ENCODE data around the gene COA4.

The COA4 gene

DNA sequence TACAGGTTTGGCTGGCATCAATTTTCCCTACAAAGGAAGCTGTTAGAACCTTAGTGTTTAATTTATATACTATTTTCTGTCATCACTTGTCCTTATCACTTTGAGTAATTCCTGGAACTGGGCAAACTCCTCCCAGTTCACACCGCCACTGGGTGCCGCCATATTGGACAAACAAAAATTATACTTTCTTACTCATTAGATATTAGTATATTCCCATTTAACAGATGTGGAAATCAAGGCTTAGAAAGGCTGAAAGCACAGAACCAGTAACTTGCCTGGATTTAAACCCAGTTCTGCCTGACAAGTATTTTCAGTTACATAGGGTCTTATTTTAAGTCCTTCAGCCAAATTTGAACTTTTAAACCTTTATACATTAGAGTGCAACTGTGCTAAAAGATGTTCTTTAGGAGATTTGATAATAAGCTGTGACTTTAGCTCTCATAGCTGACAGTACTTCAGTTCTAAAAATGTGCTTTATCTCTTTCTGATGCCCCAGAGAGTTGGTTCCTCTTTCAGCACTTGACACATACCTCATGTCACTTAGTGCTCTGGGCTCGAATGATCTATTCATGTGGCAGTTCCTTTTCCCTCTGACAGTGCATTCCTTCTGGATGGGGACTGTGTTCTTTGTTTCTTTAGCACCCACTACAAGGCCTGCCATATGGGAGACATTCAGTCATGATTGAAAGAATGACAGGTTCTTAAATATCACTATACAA lies 25.4 kb downstream of the COA4 start:
- Histone ChIP-seq H3K27me3 (ENCODE audit: low read length) (no peaks in the 10 kb centered on the region), H3K4me2 (ENCODE audit: low read depth, low read length, poor library complexity, severe bottlenecking) (no peak overlapping the region), H3K36me3 (ENCODE audit: low read length) (0 out of 2 replicates have a peak, but pooled peaks cover 8% of the 10 kb centered on the region), H3K9me2 (replicated peaks; ENCODE audit: insufficient read depth, low read length) (no peaks in the 10 kb centered on the region), H3F3A (ENCODE audit: insufficient read depth) (no peaks in the 10 kb centered on the region), H3K9me3 (ENCODE audit: insufficient read depth, low read length) (no peaks in the 10 kb centered on the region), H3K4me3 (ENCODE audit: insufficient read depth, low read length, poor library complexity, severe bottlenecking) (no peak overlapping the region), H2AFZ (ENCODE audit: low read depth, low read length, severe bottlenecking) (no peak overlapping the region), H3K79me2 (ENCODE audit: insufficient read depth, low read length) (no peaks in the 10 kb centered on the region), H3K27ac (ENCODE audit: low read depth, low read length) (no peak overlapping the region), H3K9ac (ENCODE audit: low read length) (no peak overlapping the region), H4K20me1 (ENCODE audit: low read depth, low read length) (no peaks in the 10 kb centered on the region)
- TF ChIP-seq, protein P1, sequence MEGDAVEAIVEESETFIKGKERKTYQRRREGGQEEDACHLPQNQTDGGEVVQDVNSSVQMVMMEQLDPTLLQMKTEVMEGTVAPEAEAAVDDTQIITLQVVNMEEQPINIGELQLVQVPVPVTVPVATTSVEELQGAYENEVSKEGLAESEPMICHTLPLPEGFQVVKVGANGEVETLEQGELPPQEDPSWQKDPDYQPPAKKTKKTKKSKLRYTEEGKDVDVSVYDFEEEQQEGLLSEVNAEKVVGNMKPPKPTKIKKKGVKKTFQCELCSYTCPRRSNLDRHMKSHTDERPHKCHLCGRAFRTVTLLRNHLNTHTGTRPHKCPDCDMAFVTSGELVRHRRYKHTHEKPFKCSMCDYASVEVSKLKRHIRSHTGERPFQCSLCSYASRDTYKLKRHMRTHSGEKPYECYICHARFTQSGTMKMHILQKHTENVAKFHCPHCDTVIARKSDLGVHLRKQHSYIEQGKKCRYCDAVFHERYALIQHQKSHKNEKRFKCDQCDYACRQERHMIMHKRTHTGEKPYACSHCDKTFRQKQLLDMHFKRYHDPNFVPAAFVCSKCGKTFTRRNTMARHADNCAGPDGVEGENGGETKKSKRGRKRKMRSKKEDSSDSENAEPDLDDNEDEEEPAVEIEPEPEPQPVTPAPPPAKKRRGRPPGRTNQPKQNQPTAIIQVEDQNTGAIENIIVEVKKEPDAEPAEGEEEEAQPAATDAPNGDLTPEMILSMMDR (IDR thresholded peaks at IDR 0.05; ENCODE audit: insufficient read depth, low read length, poor library complexity, severe bottlenecking), result no peak
- no peak for TF ChIP-seq EZH2phosphoT487 (conservative IDR thresholded peaks at IDR 0.05; ENCODE audit: low read length)

DNA sequence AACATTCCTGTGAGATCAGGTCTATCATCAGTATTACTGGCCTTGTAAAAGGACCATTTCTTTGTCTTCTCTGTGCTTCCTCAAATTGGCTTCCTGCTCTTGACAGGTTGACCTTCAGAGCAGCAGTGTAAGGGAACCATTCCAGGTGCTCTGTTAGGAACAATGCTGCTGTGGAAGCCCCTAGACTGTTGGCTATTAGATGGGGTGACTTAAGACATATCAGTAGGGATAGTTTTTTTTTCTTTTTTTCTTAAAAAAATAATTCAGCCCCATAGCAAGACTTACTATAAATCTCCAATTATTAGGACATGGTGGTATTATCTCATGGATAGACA lies 37.6 kb downstream of the COA4 start:
- Histone ChIP-seq H3K79me2 (ENCODE audit: insufficient read depth, low read length) (peaks cover under 1% of the 10 kb centered on the region; the same call in 1 of the 2 replicates), H3K9ac (ENCODE audit: low read length) (no peak overlapping the region), H4K20me1 (ENCODE audit: low read depth, low read length) (no peaks in the 10 kb centered on the region), H3K27ac (ENCODE audit: low read depth, low read length) (no peak overlapping the region), H3K4me3 (ENCODE audit: insufficient read depth, low read length, poor library complexity, severe bottlenecking) (no peak overlapping the region), H3K9me2 (replicated peaks; ENCODE audit: insufficient read depth, low read length) (no peaks in the 10 kb centered on the region), H3K27me3 (ENCODE audit: low read length) (no peaks in the 10 kb centered on the region), H2AFZ (ENCODE audit: low read depth, low read length, severe bottlenecking) (no peak overlapping the region), H3K4me2 (ENCODE audit: low read depth, low read length, poor library complexity, severe bottlenecking) (no peak overlapping the region), H3K9me3 (ENCODE audit: insufficient read depth, low read length) (no peaks in the 10 kb centered on the region), H3K36me3 (ENCODE audit: low read length) (0 out of 2 replicates have a peak, but pooled peaks cover 5% of the 10 kb centered on the region), H3F3A (ENCODE audit: insufficient read depth) (no peaks in the 10 kb centered on the region)
- TF ChIP-seq, protein P1 (IDR thresholded peaks at IDR 0.05; ENCODE audit: insufficient read depth, low read length, poor library complexity, severe bottlenecking), result no peak
- no peak for TF ChIP-seq EZH2phosphoT487 (conservative IDR thresholded peaks at IDR 0.05; ENCODE audit: low read length)

DNA sequence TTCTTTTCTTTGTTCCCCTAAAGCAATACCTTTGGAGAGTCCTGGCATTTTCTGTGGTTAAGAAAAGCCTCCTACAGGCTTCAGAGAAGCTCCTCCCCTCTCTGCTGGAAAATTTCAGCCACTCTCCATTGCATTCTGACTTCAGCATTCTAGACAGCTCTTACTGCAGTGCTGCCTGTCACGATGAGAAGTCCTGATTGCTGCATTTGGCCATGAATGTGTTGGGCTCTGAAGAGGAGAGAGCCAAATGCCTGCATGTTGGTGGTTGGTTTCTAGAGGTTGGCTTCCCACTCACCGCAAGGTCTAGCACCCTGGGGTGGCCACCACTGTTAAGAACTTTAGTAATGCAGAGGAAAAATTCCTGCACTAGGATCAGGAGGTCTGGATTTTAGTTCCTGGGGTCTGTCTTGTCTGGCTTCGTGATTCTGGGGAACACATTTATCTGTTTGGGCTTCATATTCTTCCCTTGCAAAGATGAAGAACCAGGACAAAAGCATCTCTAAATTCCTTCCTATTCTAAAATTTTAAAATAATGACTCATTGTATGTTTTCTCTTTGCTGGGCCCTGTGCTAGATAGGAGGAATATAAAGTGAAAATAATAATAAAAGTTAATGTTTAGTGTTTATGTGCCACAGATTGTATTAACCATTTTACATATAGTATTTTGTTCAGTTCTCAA lies 38.1 kb downstream of the COA4 start:
- Histone ChIP-seq H4K20me1 (ENCODE audit: low read depth, low read length) (no peaks in the 10 kb centered on the region), H3K79me2 (ENCODE audit: insufficient read depth, low read length) (peaks cover 4% of the 10 kb centered on the region; the same call in 1 of the 2 replicates), H2AFZ (ENCODE audit: low read depth, low read length, severe bottlenecking) (no peak overlapping the region), H3K4me2 (ENCODE audit: low read depth, low read length, poor library complexity, severe bottlenecking) (no peak overlapping the region), H3K9ac (ENCODE audit: low read length) (no peak overlapping the region), H3K27me3 (ENCODE audit: low read length) (no peaks in the 10 kb centered on the region), H3K9me2 (replicated peaks; ENCODE audit: insufficient read depth, low read length) (no peaks in the 10 kb centered on the region), H3K36me3 (ENCODE audit: low read length) (0 out of 2 replicates have a peak, but pooled peaks cover 5% of the 10 kb centered on the region), H3K9me3 (ENCODE audit: insufficient read depth, low read length) (no peaks in the 10 kb centered on the region), H3K27ac (ENCODE audit: low read depth, low read length) (no peak overlapping the region), H3F3A (ENCODE audit: insufficient read depth) (no peaks in the 10 kb centered on the region), H3K4me3 (ENCODE audit: insufficient read depth, low read length, poor library complexity, severe bottlenecking) (no peak overlapping the region)
- no peak for TF ChIP-seq EZH2phosphoT487 (conservative IDR thresholded peaks at IDR 0.05; ENCODE audit: low read length)
- TF ChIP-seq, protein P1 (IDR thresholded peaks at IDR 0.05; ENCODE audit: insufficient read depth, low read length, poor library complexity, severe bottlenecking), result no peak

Data from SU-DHL-6 (cell line).